ENCODE measurements around the gene ZBTB38. TPM values are rescaled to one million over a fixed set of nuclear protein-coding genes. Genes with fewer than 3 reads are reported as not detected.

ZBTB38 gene
- total RNA-seq (ENCODE audit: low replicate concordance) = 16.9 and 24.5 TPM in 2 replicates

DNA sequence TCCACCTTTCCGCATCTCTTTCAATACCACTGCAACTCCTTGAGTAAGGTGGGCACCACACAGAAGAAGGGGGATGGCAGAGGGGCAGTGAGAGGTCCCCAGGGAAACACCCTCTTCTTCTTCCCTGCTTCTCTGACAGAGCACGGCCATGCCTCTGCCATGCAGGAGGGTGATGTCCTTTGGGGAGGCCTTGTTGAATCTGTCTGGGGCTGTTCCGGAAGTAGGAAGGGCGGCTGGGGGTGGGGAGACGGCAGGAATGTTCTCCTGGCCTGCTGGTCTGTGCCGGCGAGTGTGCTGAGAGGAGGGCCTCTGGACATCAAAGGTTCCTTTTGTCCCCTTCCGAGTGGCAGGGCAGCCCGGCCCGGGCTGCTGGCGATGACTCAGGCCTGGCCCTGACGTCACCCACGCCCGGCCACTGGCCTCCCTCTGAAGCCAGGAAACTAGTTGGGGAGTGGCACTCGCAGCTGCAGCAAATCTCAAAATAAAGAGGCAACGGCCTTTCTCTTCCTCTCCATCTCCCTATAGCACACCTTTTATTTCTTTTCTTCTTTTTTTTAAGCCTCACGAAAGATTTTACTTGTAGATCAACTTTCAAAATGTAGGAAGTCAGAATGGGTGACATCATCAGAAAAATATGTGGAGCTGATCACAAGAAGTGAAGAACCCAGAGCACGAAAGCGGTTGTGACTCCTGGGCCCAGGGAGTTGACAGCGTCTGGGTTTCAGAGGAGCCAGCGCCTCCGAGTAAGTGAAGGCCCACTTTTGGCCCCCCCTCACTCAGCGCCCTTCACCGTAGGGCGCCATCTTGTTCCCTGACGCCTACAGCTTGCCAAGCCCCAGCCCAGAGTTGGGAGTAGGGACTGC, at the start of gene ZBTB38:
TSS of gene ZBTB38 (plus strand) at position 443 of the 863 bp plus-strand sequence. CDS start 73,885 bp downstream, outside the sequence.
- Histone ChIP-seq H2AFZ (replicated peaks) (peak within 1 kb of the TSS; percentile 77), H3F3A (ENCODE audit: low read depth) (peaks cover 5% of the 10 kb centered on the region), H3K79me2 (ENCODE audit: low read depth) (no peaks in the 10 kb centered on the region), H3K27ac (no peak within 1 kb of the TSS), H3K4me1 (peaks cover 4% of the 10 kb centered on the region), H3K9ac (no peak within 1 kb of the TSS), H4K20me1 (ENCODE audit: low read depth) (no peaks in the 10 kb centered on the region), H3K4me2 (no peak within 1 kb of the TSS), H3K27me3 (no peaks in the 10 kb centered on the region), H3K9me3 (ENCODE audit: low read depth) (no peaks in the 10 kb centered on the region), H3K4me3 (no peak within 1 kb of the TSS), H3K36me3 (no peaks in the 10 kb centered on the region)
- Mint-ChIP-seq H3K27ac (peak within 1 kb of the TSS; percentile 99), H3K36me3 (peaks cover 13% of the 10 kb centered on the region), H3K27me3 (ENCODE audit: insufficient read depth, low read depth) (no peaks in the 10 kb centered on the region), H3K4me3 (peak within 1 kb of the TSS; percentile 71), H3K4me1 (peaks cover 55% of the 10 kb centered on the region), H3K9me3 (peaks cover 4% of the 10 kb centered on the region)
- TF ChIP-seq EZH2phosphoT487 (IDR thresholded peaks at IDR 0.05) = no peak
- TF ChIP-seq EZH2 (IDR thresholded peaks at IDR 0.05) = no peak
- no peak for TF ChIP-seq CTCF (IDR thresholded peaks at IDR 0.05)
- peak; percentile 90 for DNase-seq (ENCODE audit: low spot score)

- H3K4me3 ChIP-seq = no peak overlapping the region
Measured at GRCh38 chr3:141320399-141321108, 47.8 kb upstream of the ZBTB38 start.

GRCh38 chr3:141321109-141321497, 47.2 kb upstream of the ZBTB38 start:
- DNase-seq (ENCODE audit: low spot score) = no peak
- Histone ChIP-seq H3K4me1 (peaks cover 2% of the 10 kb centered on the region), H3K4me2 (no peak overlapping the region), H3K9ac (no peak overlapping the region), H3K27ac (no peak overlapping the region), H3K4me3 (no peak overlapping the region), H2AFZ (replicated peaks) (no peak overlapping the region), H3K9me3 (ENCODE audit: low read depth) (no peaks in the 10 kb centered on the region), H3K79me2 (ENCODE audit: low read depth) (no peaks in the 10 kb centered on the region), H3K36me3 (no peaks in the 10 kb centered on the region), H4K20me1 (ENCODE audit: low read depth) (no peaks in the 10 kb centered on the region), H3F3A (ENCODE audit: low read depth) (no peaks in the 10 kb centered on the region), H3K27me3 (no peaks in the 10 kb centered on the region)
- Mint-ChIP-seq H3K4me3 (no peak overlapping the region), H3K9me3 (peaks cover 7% of the 10 kb centered on the region), H3K36me3 (no peaks in the 10 kb centered on the region), H3K27me3 (ENCODE audit: insufficient read depth, low read depth) (peaks cover 10% of the 10 kb centered on the region), H3K27ac (no peak overlapping the region), H3K4me1 (peaks cover 4% of the 10 kb centered on the region)
- TF ChIP-seq EZH2phosphoT487 (IDR thresholded peaks at IDR 0.05) (no peak), EZH2 (IDR thresholded peaks at IDR 0.05) (no peak), CTCF (IDR thresholded peaks at IDR 0.05) (no peak)

More at GRCh38 chr3:141320399-141321108, 47.8 kb upstream of the ZBTB38 start:
- peaks cover 7% of the 10 kb centered on the region for H3K9me3 Mint-ChIP-seq
- peaks cover 3% of the 10 kb centered on the region for H3K4me1 Mint-ChIP-seq
- no peak overlapping the region for H3K4me3 Mint-ChIP-seq
- no peak for DNase-seq (ENCODE audit: low spot score)
- H3K27me3 ChIP-seq = no peaks in the 10 kb centered on the region
- no peak overlapping the region for H3K4me2 ChIP-seq
- H3K36me3 ChIP-seq = no peaks in the 10 kb centered on the region
- H3K4me1 ChIP-seq = no peaks in the 10 kb centered on the region
- H3K79me2 ChIP-seq (ENCODE audit: low read depth) = no peaks in the 10 kb centered on the region
- peaks cover 10% of the 10 kb centered on the region for H3K27me3 Mint-ChIP-seq (ENCODE audit: insufficient read depth, low read depth)
- H3K27ac Mint-ChIP-seq = no peak overlapping the region
- no peaks in the 10 kb centered on the region for H3K36me3 Mint-ChIP-seq
- no peak overlapping the region for H3K27ac ChIP-seq
- H2AFZ ChIP-seq (replicated peaks) = no peak overlapping the region
- H3K9me3 ChIP-seq (ENCODE audit: low read depth) = no peaks in the 10 kb centered on the region
- no peak overlapping the region for H3K9ac ChIP-seq
- TF ChIP-seq CTCF (IDR thresholded peaks at IDR 0.05) = no peak
- no peak for TF ChIP-seq EZH2phosphoT487 (IDR thresholded peaks at IDR 0.05)
- no peak for TF ChIP-seq EZH2 (IDR thresholded peaks at IDR 0.05)
- no peaks in the 10 kb centered on the region for H4K20me1 ChIP-seq (ENCODE audit: low read depth)
- H3F3A ChIP-seq (ENCODE audit: low read depth) = no peaks in the 10 kb centered on the region
